DOHH2 (cell line): ENCODE data around the gene PPP1R12A.

Experiments
- CTCF ChIP-seq: fragments of 200-600 bp; sonication (generic); IDR thresholded peaks from one replicate; pipeline ENCODE4 v1.5.1; 2014; ENCODE audit warnings: antibody characterized with exemption, mild to moderate bottlenecking, low read depth, low read length; ENCODE audit not compliant: poor library complexity, severe bottlenecking
- EZH2phosphoT487 ChIP-seq: fragments of 200-600 bp; sonication (generic); IDR thresholded peaks from 2 replicates; pipeline ENCODE4 v1.6.1; 2017; ENCODE audit warnings: borderline replicate concordance, mild to moderate bottlenecking, antibody characterized with exemption, low read length, moderate library complexity, mixed read lengths

DNA sequence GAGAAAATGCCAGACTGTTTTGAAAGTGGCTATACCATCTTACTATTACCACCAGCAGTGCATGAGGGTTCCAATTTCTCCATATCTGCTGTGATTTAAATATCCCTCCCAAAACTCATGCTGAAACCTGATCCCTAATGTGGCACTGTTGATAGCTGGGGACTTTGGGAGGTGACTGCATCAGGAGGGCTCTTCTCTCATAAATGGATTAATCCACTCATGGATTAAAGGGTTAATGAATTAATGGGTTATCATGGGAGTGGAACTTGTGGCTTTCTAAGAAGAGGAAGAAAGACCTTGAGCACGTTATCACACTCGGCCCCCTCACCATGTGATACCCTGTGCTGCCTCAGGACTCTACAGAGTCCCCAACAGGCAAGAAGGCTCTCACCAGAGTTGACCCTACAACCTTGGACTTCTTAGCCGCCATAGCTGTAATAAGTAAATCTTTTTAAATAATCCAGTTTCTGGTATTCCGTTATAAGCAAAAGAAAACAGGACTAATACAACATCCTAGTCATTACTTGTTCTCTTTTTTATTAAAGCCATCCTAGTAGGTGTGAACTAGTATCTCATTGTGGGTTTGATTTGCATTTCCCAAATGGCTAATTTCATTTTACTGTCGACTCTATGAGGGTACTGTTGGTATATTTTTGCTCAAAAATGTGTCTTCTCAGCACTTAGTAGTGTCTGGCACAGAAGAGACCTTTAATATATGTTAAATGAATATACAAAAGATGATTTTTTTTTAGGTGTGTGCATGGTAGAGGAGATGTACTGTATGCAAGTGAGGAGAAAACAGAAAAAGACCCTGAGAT, 14.3 kb downstream of the PPP1R12A start:
- TF ChIP-seq CTCF (no peak), EZH2phosphoT487 (no peak)
